ENCODE data around the gene CMIP.

CMIP gene

GRCh38 chr16:81469710-81470535 is 25.3 kb downstream of the CMIP start:
- Histone ChIP-seq H3K9me3 (ENCODE audit: control insufficient read depth in 2 of 2, low read length in 2 of 2) (no peaks in the 10 kb centered on the region), H3K27me3 (ENCODE audit: control insufficient read depth in 2 of 2, insufficient read depth in 2 of 2, low read length in 2 of 2) (no peaks in the 10 kb centered on the region), H3K4me1 (ENCODE audit: control insufficient read depth in 2 of 2, insufficient read depth in 2 of 2, low read length in 2 of 2) (peaks cover 26 to 36% of the 10 kb centered on the region in 2 donors), H3K9ac (ENCODE audit: low read depth in 1 of 2, low read length in 2 of 2) (no peak overlapping the region), H3K27ac (ENCODE audit: low read depth in 2 of 2, low read length in 2 of 2) (peak overlapping the region; percentile 44 to 71), H3K4me3 (ENCODE audit: low read length in 2 of 2) (peak overlapping the region in 1 of 2 donors; percentile 15), H3K36me3 (ENCODE audit: control insufficient read depth in 2 of 2, insufficient read depth in 2 of 2, low read length in 2 of 2) (peaks cover 7 to 13% of the 10 kb centered on the region in 2 donors)

GRCh38 chr16:81470796-81471636 is 26.4 kb downstream of the CMIP start:
- Histone ChIP-seq H3K4me3 (ENCODE audit: low read length in 2 of 2) (no peak overlapping the region), H3K4me1 (ENCODE audit: control insufficient read depth in 2 of 2, insufficient read depth in 2 of 2, low read length in 2 of 2) (peaks cover 26 to 39% of the 10 kb centered on the region in 2 donors), H3K9ac (ENCODE audit: low read depth in 1 of 2, low read length in 2 of 2) (no peak overlapping the region), H3K9me3 (ENCODE audit: control insufficient read depth in 2 of 2, low read length in 2 of 2) (no peaks in the 10 kb centered on the region), H3K27ac (ENCODE audit: low read depth in 2 of 2, low read length in 2 of 2) (no peak overlapping the region), H3K36me3 (ENCODE audit: control insufficient read depth in 2 of 2, insufficient read depth in 2 of 2, low read length in 2 of 2) (peaks cover 7 to 10% of the 10 kb centered on the region in 2 donors), H3K27me3 (ENCODE audit: control insufficient read depth in 2 of 2, insufficient read depth in 2 of 2, low read length in 2 of 2) (no peaks in the 10 kb centered on the region)

- H3K9ac ChIP-seq (ENCODE audit: low read depth in 1 of 2, low read length in 2 of 2): no peak overlapping the region
- no peak overlapping the region for H3K27ac ChIP-seq (ENCODE audit: low read depth in 2 of 2, low read length in 2 of 2)
- peaks cover 7 to 14% of the 10 kb centered on the region in 2 donors for H3K36me3 ChIP-seq (ENCODE audit: control insufficient read depth in 2 of 2, insufficient read depth in 2 of 2, low read length in 2 of 2)
- no peak overlapping the region for H3K4me3 ChIP-seq (ENCODE audit: low read length in 2 of 2)
- H3K27me3 ChIP-seq (ENCODE audit: control insufficient read depth in 2 of 2, insufficient read depth in 2 of 2, low read length in 2 of 2): no peaks in the 10 kb centered on the region
- no peaks in the 10 kb centered on the region for H3K9me3 ChIP-seq (ENCODE audit: control insufficient read depth in 2 of 2, low read length in 2 of 2)
- H3K4me1 ChIP-seq (ENCODE audit: control insufficient read depth in 2 of 2, insufficient read depth in 2 of 2, low read length in 2 of 2): peaks cover 25 to 34% of the 10 kb centered on the region in 2 donors
Observed at GRCh38 chr16:81471882-81472281, 27.3 kb downstream of the CMIP start.

GRCh38 chr16:81472391-81472790 is 27.8 kb downstream of the CMIP start:
- Histone ChIP-seq H3K4me1 (ENCODE audit: control insufficient read depth in 2 of 2, insufficient read depth in 2 of 2, low read length in 2 of 2) (peaks cover 23 to 38% of the 10 kb centered on the region in 2 donors), H3K36me3 (ENCODE audit: control insufficient read depth in 2 of 2, insufficient read depth in 2 of 2, low read length in 2 of 2) (peaks cover 7 to 14% of the 10 kb centered on the region in 2 donors), H3K9ac (ENCODE audit: low read depth in 1 of 2, low read length in 2 of 2) (no peak overlapping the region), H3K9me3 (ENCODE audit: control insufficient read depth in 2 of 2, low read length in 2 of 2) (no peaks in the 10 kb centered on the region), H3K27ac (ENCODE audit: low read depth in 2 of 2, low read length in 2 of 2) (peak overlapping the region in 1 of 2 donors; percentile 25), H3K27me3 (ENCODE audit: control insufficient read depth in 2 of 2, insufficient read depth in 2 of 2, low read length in 2 of 2) (no peaks in the 10 kb centered on the region), H3K4me3 (ENCODE audit: low read length in 2 of 2) (no peak overlapping the region)

GRCh38 chr16:81473066-81473488 is 28.5 kb downstream of the CMIP start:
- H3K4me1 ChIP-seq (ENCODE audit: control insufficient read depth in 2 of 2, insufficient read depth in 2 of 2, low read length in 2 of 2): peaks cover 24 to 44% of the 10 kb centered on the region in 2 donors
- H3K36me3 ChIP-seq (ENCODE audit: control insufficient read depth in 2 of 2, insufficient read depth in 2 of 2, low read length in 2 of 2): peaks cover 7 to 14% of the 10 kb centered on the region in 2 donors
- no peak overlapping the region for H3K4me3 ChIP-seq (ENCODE audit: low read length in 2 of 2)
- no peak overlapping the region for H3K9ac ChIP-seq (ENCODE audit: low read depth in 1 of 2, low read length in 2 of 2)
- H3K27me3 ChIP-seq (ENCODE audit: control insufficient read depth in 2 of 2, insufficient read depth in 2 of 2, low read length in 2 of 2): no peaks in the 10 kb centered on the region
- peak overlapping the region in 1 of 2 donors; percentile 25 for H3K27ac ChIP-seq (ENCODE audit: low read depth in 2 of 2, low read length in 2 of 2)
- H3K9me3 ChIP-seq (ENCODE audit: control insufficient read depth in 2 of 2, low read length in 2 of 2): no peaks in the 10 kb centered on the region

- peak overlapping the region in 1 of 2 donors; percentile 25 for H3K27ac ChIP-seq (ENCODE audit: low read depth in 2 of 2, low read length in 2 of 2)
- no peak overlapping the region for H3K4me3 ChIP-seq (ENCODE audit: low read length in 2 of 2)
- H3K4me1 ChIP-seq (ENCODE audit: control insufficient read depth in 2 of 2, insufficient read depth in 2 of 2, low read length in 2 of 2): peaks cover 28 to 49% of the 10 kb centered on the region in 2 donors
Observed at GRCh38 chr16:81473558-81473957, 28.9 kb downstream of the CMIP start.

GRCh38 chr16:81473969-81474959 is 29.7 kb downstream of the CMIP start:
- no peaks in the 10 kb centered on the region for H3K9me3 ChIP-seq (ENCODE audit: control insufficient read depth in 2 of 2, low read length in 2 of 2)
- no peak overlapping the region for H3K4me3 ChIP-seq (ENCODE audit: low read length in 2 of 2)
- peak overlapping the region in 1 of 2 donors; percentile 25 for H3K27ac ChIP-seq (ENCODE audit: low read depth in 2 of 2, low read length in 2 of 2)
- no peak overlapping the region for H3K9ac ChIP-seq (ENCODE audit: low read depth in 1 of 2, low read length in 2 of 2)
- no peaks in the 10 kb centered on the region for H3K27me3 ChIP-seq (ENCODE audit: control insufficient read depth in 2 of 2, insufficient read depth in 2 of 2, low read length in 2 of 2)
- H3K36me3 ChIP-seq (ENCODE audit: control insufficient read depth in 2 of 2, insufficient read depth in 2 of 2, low read length in 2 of 2): peaks cover 7 to 14% of the 10 kb centered on the region in 2 donors
- peaks cover 34 to 50% of the 10 kb centered on the region in 2 donors for H3K4me1 ChIP-seq (ENCODE audit: control insufficient read depth in 2 of 2, insufficient read depth in 2 of 2, low read length in 2 of 2)

More at GRCh38 chr16:81473558-81473957, 28.9 kb downstream of the CMIP start:
- H3K36me3 ChIP-seq (ENCODE audit: control insufficient read depth in 2 of 2, insufficient read depth in 2 of 2, low read length in 2 of 2): peaks cover 7 to 14% of the 10 kb centered on the region in 2 donors
- H3K9me3 ChIP-seq (ENCODE audit: control insufficient read depth in 2 of 2, low read length in 2 of 2): no peaks in the 10 kb centered on the region
- no peak overlapping the region for H3K9ac ChIP-seq (ENCODE audit: low read depth in 1 of 2, low read length in 2 of 2)
- H3K27me3 ChIP-seq (ENCODE audit: control insufficient read depth in 2 of 2, insufficient read depth in 2 of 2, low read length in 2 of 2): no peaks in the 10 kb centered on the region

- Histone ChIP-seq H3K4me3 (ENCODE audit: low read length in 2 of 2) (peak overlapping the region in 1 of 2 donors; percentile 31), H3K9ac (ENCODE audit: low read depth in 1 of 2, low read length in 2 of 2) (peak overlapping the region; percentile 49 to 56), H3K9me3 (ENCODE audit: control insufficient read depth in 2 of 2, low read length in 2 of 2) (no peaks in the 10 kb centered on the region), H3K27ac (ENCODE audit: low read depth in 2 of 2, low read length in 2 of 2) (peak overlapping the region; percentile 67 to 82), H3K4me1 (ENCODE audit: control insufficient read depth in 2 of 2, insufficient read depth in 2 of 2, low read length in 2 of 2) (peaks cover 39 to 51% of the 10 kb centered on the region in 2 donors), H3K27me3 (ENCODE audit: control insufficient read depth in 2 of 2, insufficient read depth in 2 of 2, low read length in 2 of 2) (no peaks in the 10 kb centered on the region), H3K36me3 (ENCODE audit: control insufficient read depth in 2 of 2, insufficient read depth in 2 of 2, low read length in 2 of 2) (peaks cover 0 to 5% of the 10 kb centered on the region in 2 donors)
Observed at GRCh38 chr16:81477697-81478693, 33.4 kb downstream of the CMIP start.

Measured in mucosa of rectum (tissue), 2 donors.